Adipocyte (in vitro differentiated cells): ENCODE data around the gene RTKN2.
"Not testable (repeated sequence)": the region's sequence is repeated elsewhere in the genome, so short reads cannot be mapped to it uniquely, and the experiment has no call there.

ENCODE experiments used
- DNase-seq: peaks from one replicate; pipeline ENCODE4 v3.0.0-alpha.2; 2015; ENCODE audit warnings: low read depth
- H3K27me3 ChIP-seq: replicated peaks from 2 replicates; pipeline ENCODE4 v1.7.0; 2013; ENCODE audit warnings: mild to moderate bottlenecking, low read length, moderate library complexity; ENCODE audit not compliant: control insufficient read depth, insufficient read depth
- H3K36me3 ChIP-seq: 2 replicates; pipeline ENCODE4 v1.7.0; 2013; ENCODE audit warnings: low read length, mild to moderate bottlenecking, moderate library complexity; ENCODE audit not compliant: control insufficient read depth, insufficient read depth, severe bottlenecking
- H3K4me1 ChIP-seq: 2 replicates; pipeline ENCODE4 v1.7.0; 2013; ENCODE audit warnings: mild to moderate bottlenecking, low read length, moderate library complexity; ENCODE audit not compliant: control insufficient read depth, insufficient read depth
- H3K4me3 ChIP-seq: 2 replicates; pipeline ENCODE4 v1.7.0; 2013; ENCODE audit warnings: mild to moderate bottlenecking, low read length, moderate library complexity
- H3K9ac ChIP-seq: 2 replicates; pipeline ENCODE4 v1.7.0; 2013; ENCODE audit warnings: mild to moderate bottlenecking, low read length, moderate library complexity
- H3K9me3 ChIP-seq: 2 replicates; pipeline ENCODE4 v1.7.0; 2013; ENCODE audit warnings: mild to moderate bottlenecking, low read length, moderate library complexity; ENCODE audit not compliant: control insufficient read depth

The RTKN2 gene

DNA sequence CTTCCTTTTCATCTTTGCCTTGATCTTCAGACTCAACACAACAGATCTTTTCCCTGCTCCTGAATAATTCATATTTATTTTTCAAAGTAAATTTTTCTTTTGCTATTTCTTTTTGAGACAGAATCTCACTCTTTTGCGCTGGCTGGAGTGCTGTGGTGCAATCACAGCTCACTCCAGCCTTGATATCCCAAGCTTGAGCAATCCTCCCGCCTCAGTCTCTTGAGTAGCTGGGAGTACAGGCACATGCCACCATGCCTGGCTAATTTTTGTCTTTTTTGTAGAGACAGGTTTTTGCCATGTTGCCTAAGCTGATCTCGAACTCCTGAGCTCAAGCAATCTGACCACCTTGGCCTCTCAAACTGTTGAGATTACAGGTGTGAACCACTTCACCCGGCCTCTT is 9.2 kb downstream of the RTKN2 start:
- Histone ChIP-seq H3K4me1 (peaks cover 18% of the 10 kb centered on the region), H3K9me3 (no peaks in the 10 kb centered on the region), H3K9ac (no peak overlapping the region), H3K36me3 (no peaks in the 10 kb centered on the region), H3K4me3 (no peak overlapping the region), H3K27me3 (no peaks in the 10 kb centered on the region)
- no peak for DNase-seq

DNA sequence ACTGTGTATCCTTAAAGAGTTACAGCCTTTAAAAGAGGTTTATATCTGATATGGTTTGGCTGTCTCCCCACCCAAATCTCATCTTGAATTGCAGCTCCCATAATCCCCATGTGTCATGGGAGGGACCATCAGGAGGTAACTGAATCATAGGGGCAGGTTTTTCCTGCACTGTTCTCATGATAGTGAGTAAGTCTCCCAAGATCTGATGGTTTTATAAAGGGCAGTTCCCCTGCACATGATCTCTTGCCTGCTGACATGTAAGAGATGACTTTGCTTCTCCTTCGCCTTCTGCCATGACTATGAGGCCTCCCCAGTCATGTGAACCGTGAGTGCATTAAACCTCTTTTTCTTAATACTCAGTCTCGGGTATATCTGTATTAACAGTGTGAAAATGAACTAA is 9.7 kb downstream of the RTKN2 start:
- Histone ChIP-seq H3K9me3 (no peaks in the 10 kb centered on the region), H3K4me3 (no peak overlapping the region), H3K9ac (no peak overlapping the region), H3K4me1 (peaks cover 18% of the 10 kb centered on the region), H3K36me3 (no peaks in the 10 kb centered on the region), H3K27me3 (no peaks in the 10 kb centered on the region)
- no peak for DNase-seq

DNA sequence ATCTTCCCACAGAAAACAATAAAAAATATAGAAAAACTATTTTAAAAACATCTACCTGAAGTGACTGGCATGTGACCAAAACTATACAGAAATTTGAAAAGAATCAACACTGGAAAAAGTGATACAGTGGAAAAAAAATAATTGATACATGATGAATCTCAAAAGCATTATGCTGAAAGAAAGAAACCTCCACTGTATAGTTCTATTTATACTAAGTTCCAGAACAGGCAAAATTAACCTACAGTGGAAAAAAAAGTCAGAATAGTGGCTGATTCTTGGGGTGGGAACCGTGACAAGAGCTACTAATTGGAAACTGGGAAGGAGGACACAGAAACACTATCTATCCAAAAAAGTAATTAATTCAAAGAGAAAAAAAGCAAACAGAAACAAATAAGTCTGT is 14.9 kb downstream of the RTKN2 start:
- no peaks in the 10 kb centered on the region for H3K27me3 ChIP-seq
- H3K4me1 ChIP-seq: peaks cover 15% of the 10 kb centered on the region
- H3K9me3 ChIP-seq: no peaks in the 10 kb centered on the region
- DNase-seq: no peak
- no peak overlapping the region for H3K9ac ChIP-seq
- no peaks in the 10 kb centered on the region for H3K36me3 ChIP-seq
- H3K4me3 ChIP-seq: no peak overlapping the region

DNA sequence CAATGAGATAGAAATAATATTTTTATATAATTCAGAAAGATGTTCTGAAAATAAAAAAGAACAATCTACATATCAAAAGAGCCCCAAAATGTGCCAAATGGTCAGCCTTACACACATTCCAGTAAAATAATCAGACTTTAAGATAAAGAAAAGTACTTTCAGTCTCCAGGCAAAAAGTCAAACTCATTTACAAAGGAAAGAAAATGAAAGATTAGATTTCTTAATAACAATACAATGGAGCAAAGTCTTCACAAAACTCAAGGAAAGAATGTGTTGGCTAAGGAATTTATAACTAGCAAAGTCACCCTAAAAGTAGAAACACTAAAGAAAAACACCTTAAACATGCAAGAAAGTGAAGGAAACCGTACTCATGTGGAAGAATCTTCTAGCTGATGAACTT is 16.6 kb downstream of the RTKN2 start:
- no peak for DNase-seq
- Histone ChIP-seq H3K4me1 (peaks cover 5% of the 10 kb centered on the region), H3K4me3 (no peak overlapping the region), H3K9ac (no peak overlapping the region), H3K36me3 (no peaks in the 10 kb centered on the region), H3K27me3 (no peaks in the 10 kb centered on the region), H3K9me3 (no peaks in the 10 kb centered on the region)

DNA sequence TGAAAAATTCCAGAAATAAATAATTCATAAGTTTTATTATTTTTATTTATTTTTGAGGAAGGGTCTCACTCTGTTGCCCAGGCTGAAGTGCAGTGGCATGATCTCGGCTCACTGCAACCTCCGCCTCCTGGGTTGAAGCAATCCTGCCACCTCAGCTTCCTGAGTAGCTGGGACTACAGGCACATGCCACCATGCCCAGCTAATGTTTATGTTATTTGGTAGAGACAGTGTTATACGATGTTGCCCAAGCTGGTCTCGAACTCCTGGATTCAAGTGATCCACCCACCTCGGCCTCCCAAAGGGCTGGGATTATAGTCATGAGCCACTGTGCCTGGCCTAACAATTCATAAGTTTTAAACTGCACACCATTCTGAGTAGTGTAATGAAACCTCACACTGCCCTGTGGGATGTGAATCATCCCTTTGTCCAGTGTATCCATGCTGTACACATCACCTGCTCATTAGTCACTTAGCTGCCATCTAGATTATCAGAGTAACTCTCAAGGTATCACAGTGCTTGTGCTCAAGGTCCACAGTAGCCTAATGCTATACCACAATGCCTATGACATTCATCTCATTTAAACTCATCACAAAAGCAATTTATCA is 17.9 kb downstream of the RTKN2 start:
- no peak for DNase-seq
- Histone ChIP-seq H3K36me3 (no peaks in the 10 kb centered on the region), H3K4me3 (no peak overlapping the region), H3K9me3 (no peaks in the 10 kb centered on the region), H3K4me1 (peaks cover 9% of the 10 kb centered on the region), H3K27me3 (no peaks in the 10 kb centered on the region), H3K9ac (no peak overlapping the region)

DNA sequence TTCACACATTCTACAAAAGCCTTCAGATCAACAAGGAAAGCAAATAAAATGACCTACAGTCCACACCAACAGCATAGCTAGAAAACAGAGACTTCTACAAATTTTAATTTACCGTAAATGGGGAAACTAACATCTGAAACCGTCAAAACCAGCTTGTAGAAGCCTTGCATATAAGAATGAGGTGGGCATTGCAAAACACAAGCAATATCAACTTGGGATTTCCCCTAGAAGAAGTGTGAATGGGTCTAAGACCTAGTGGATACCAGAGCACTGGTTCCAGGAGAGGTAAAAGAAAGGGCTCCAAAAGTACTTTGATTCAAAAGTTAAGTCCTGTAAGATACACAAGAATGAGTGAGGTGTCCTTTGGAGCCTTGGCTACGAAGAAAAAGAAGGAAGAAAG is 18.7 kb downstream of the RTKN2 start:
- Histone ChIP-seq H3K9me3 (no peaks in the 10 kb centered on the region), H3K9ac (no peak overlapping the region), H3K36me3 (no peaks in the 10 kb centered on the region), H3K27me3 (no peaks in the 10 kb centered on the region), H3K4me1 (peaks cover 14% of the 10 kb centered on the region), H3K4me3 (no peak overlapping the region)
- no peak for DNase-seq

DNA sequence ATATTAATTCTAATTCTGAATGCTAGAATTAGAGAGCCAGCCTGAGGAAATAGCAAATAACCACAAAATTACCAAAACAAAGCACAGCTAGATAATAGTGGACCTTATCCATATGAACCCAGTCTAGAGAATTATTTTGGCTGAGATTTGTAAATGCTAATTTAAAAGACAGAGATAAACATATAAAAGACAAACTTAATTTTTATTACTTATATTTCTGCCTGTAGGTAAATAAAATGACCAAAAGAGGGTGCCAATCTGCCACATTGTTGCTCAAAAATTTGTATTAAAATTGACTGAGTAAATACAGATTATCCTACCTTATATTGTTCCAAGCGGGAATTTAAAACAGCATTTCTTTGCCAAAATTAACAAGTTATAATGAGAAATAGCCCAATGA is 20.2 kb downstream of the RTKN2 start:
- H3K4me3 ChIP-seq: no peak overlapping the region
- DNase-seq: peak; percentile 64

DNA sequence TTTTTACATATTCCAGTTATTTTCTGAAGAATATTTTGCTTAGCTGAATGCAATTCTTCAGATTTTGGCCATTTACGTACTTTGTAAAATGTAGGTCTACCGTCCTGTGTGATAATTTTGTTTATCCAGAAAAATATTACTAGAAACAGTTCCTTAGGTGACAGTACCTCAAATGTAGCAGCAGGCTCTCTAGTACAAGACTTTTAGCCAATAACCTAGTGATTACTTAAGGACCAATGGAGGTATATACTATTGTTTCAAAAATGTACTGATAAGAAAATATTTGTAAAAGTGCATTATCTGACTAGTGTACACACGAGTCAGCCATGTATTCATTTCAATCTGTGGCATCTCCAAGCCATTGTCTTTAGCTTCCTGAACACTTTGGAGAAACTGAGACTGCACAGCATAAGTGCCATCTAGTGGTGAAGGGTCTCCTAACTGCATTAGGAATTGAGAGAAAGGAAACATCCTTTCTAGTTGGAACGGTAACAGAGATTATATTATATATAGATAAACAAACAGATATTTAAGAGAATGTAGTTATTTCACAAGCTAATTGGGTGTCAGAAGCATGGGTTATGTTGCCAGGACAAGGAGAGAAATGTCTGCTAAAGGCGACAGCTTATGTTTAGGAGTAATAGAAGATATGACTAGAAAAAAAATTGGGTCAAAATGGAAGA is 23.7 kb downstream of the RTKN2 start:
- H3K4me3 ChIP-seq: peak overlapping the region; percentile 81
- DNase-seq: peak; percentile 91

More for the DNA sequence above, 20.2 kb downstream of the RTKN2 start:
- Histone ChIP-seq H3K9ac (no peak overlapping the region), H3K9me3 (no peaks in the 10 kb centered on the region), H3K36me3 (no peaks in the 10 kb centered on the region), H3K27me3 (no peaks in the 10 kb centered on the region), H3K4me1 (peaks cover 28% of the 10 kb centered on the region)

DNA sequence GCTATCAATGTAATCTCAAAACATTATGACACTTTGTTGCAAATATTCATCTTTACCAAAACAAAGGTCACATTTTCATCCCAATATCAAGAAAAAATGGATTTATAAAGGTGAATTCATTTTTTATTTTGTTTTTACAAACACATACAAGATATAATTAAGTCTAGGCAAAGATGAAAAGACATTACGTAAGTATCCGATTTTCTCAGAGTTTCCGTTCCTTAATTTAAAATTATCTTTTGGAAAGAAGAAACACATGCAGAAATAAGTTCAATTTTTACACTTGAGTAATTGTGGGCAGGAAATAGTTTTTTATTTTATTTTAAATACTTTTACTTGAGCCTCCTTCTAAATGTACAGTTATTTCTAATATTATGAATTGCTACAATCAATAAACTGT is 24.6 kb downstream of the RTKN2 start:
- Histone ChIP-seq H3K4me1 (peaks cover 47% of the 10 kb centered on the region), H3K36me3 (no peaks in the 10 kb centered on the region), H3K4me3 (peak overlapping the region; percentile 81), H3K27me3 (no peaks in the 10 kb centered on the region), H3K9ac (peak overlapping the region; percentile 88), H3K9me3 (no peaks in the 10 kb centered on the region)
- DNase-seq: no peak

More for the DNA sequence above, 23.7 kb downstream of the RTKN2 start:
- Histone ChIP-seq H3K4me1 (peaks cover 40% of the 10 kb centered on the region), H3K9ac (peak overlapping the region; percentile 88), H3K27me3 (no peaks in the 10 kb centered on the region), H3K9me3 (no peaks in the 10 kb centered on the region), H3K36me3 (no peaks in the 10 kb centered on the region)

DNA sequence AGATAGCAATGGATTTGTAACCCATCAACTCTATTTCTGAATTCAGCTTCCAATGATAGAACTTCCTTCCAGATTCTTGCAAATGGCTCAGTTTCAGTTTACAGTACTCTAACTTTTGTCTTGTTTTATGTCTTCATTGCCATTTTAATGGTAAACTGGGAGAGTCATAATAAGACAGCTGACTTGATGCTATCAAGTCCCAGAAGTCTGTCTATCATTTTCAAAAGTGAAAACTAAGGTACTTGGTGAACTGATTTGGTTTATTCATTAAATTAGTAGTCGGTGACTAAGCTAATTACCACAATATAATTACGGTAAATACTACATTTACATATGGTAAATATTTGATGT is 25.0 kb downstream of the RTKN2 start:
- H3K27me3 ChIP-seq: no peaks in the 10 kb centered on the region
- peaks cover 50% of the 10 kb centered on the region for H3K4me1 ChIP-seq
- peak overlapping the region; percentile 88 for H3K9ac ChIP-seq
- DNase-seq: no peak
- peak overlapping the region; percentile 81 for H3K4me3 ChIP-seq
- H3K36me3 ChIP-seq: no peaks in the 10 kb centered on the region
- H3K9me3 ChIP-seq: no peaks in the 10 kb centered on the region

DNA sequence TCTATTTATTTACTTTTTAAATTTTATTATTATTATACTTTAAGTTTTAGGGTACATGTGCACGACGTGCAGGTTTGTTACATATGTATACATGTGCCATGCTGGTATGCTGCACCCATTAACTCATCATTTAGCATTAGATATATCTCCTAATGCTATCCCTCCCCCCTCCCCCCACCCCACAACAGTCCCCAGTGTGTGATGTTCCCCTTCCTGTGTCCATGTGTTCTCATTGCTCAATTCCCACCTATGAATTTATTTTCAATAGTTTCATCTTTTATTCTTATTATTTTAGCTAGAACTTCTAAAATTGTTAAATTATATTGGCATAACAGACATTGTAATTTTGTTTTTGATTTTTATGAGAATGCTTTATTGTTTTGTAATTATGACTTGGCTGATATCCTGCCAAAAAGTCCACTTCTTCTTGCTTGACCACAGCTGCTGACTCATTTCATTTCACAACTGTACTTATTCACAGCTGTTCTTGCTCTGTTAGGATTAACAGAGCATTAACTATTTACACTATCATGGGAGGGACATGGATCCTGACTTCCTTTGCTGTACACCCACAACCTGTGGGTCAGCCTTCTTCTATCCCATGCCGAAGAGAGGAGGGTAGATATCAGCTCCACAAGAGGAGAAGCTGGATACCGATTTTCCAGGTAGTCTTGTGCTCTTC is 25.5 kb downstream of the RTKN2 start:
- H3K4me1 ChIP-seq: peaks cover 55% of the 10 kb centered on the region
- H3K27me3 ChIP-seq, H3K36me3 ChIP-seq, H3K9me3 ChIP-seq: not testable (repeated sequence)
- DNase-seq: peak; percentile 94
- peak overlapping the region; percentile 88 for H3K9ac ChIP-seq
- H3K4me3 ChIP-seq: peak overlapping the region; percentile 81
